ENCODE measurements around the gene IL1A.

Gene IL1A

GRCh38 chr2:112751451-112752197 is 32.7 kb downstream of the IL1A start:
- H3K27me3 ChIP-seq (ENCODE audit: insufficient read depth, low read depth, severe bottlenecking) = no peaks in the 10 kb centered on the region
- TF ChIP-seq, protein P1, sequence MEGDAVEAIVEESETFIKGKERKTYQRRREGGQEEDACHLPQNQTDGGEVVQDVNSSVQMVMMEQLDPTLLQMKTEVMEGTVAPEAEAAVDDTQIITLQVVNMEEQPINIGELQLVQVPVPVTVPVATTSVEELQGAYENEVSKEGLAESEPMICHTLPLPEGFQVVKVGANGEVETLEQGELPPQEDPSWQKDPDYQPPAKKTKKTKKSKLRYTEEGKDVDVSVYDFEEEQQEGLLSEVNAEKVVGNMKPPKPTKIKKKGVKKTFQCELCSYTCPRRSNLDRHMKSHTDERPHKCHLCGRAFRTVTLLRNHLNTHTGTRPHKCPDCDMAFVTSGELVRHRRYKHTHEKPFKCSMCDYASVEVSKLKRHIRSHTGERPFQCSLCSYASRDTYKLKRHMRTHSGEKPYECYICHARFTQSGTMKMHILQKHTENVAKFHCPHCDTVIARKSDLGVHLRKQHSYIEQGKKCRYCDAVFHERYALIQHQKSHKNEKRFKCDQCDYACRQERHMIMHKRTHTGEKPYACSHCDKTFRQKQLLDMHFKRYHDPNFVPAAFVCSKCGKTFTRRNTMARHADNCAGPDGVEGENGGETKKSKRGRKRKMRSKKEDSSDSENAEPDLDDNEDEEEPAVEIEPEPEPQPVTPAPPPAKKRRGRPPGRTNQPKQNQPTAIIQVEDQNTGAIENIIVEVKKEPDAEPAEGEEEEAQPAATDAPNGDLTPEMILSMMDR (IDR thresholded peaks at IDR 0.05; ENCODE audit: low read depth, low read length) = no peak
- no peak for DNase-seq
- H3K36me3 ChIP-seq = peaks cover 83% of the 10 kb centered on the region
- no peak overlapping the region for H3K4me3 ChIP-seq (ENCODE audit: low read depth, low read length)
- H3K27ac ChIP-seq = no peak overlapping the region
- no peaks in the 10 kb centered on the region for H3K9me3 ChIP-seq (ENCODE audit: severe bottlenecking)

- no peak overlapping the region for H3K4me3 ChIP-seq (ENCODE audit: low read depth, low read length)
- no peak overlapping the region for H3K27ac ChIP-seq
- H3K9me3 ChIP-seq (ENCODE audit: severe bottlenecking) = no peaks in the 10 kb centered on the region
- TF ChIP-seq, protein P1 (IDR thresholded peaks at IDR 0.05; ENCODE audit: low read depth, low read length) = no peak
- H3K27me3 ChIP-seq (ENCODE audit: insufficient read depth, low read depth, severe bottlenecking) = no peaks in the 10 kb centered on the region
- no peak for DNase-seq
- H3K36me3 ChIP-seq = peaks cover 81% of the 10 kb centered on the region
Measured at GRCh38 chr2:112750560-112750843, 33.8 kb downstream of the IL1A start.

GRCh38 chr2:112749755-112750559 is 34.3 kb downstream of the IL1A start:
- Histone ChIP-seq H3K9me3 (ENCODE audit: severe bottlenecking) (no peaks in the 10 kb centered on the region), H3K36me3 (peaks cover 81% of the 10 kb centered on the region), H3K27ac (no peak overlapping the region), H3K27me3 (ENCODE audit: insufficient read depth, low read depth, severe bottlenecking) (no peaks in the 10 kb centered on the region), H3K4me3 (ENCODE audit: low read depth, low read length) (no peak overlapping the region)
- TF ChIP-seq, protein P1 (IDR thresholded peaks at IDR 0.05; ENCODE audit: low read depth, low read length) = peak; percentile 94
- DNase-seq = peak; percentile 79

DNA sequence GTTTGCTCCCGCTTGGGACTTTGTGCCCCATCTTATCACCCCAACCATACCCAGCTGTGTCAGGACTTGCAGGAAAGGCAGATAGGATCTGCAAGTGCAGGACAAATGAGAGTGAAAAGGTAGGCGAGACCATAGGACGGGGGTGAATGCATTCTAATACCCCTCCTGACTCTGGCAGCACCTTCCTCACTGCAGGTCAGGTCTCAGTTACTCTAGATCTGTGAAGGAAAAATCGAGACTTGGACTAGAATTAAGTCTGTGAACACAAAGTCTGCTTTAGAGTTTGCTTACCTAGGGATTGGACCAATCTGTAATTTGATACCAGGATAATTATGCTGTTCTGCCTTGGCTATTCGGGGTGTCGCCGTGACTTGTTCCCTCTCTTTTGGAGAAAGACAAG is 43.8 kb downstream of the IL1A start:
- H3K36me3 ChIP-seq = peaks cover 80% of the 10 kb centered on the region
- no peak for DNase-seq
- no peaks in the 10 kb centered on the region for H3K27me3 ChIP-seq (ENCODE audit: insufficient read depth, low read depth, severe bottlenecking)
- H3K27ac ChIP-seq = peak overlapping the region; percentile 25
- TF ChIP-seq, protein P1 (IDR thresholded peaks at IDR 0.05; ENCODE audit: low read depth, low read length) = no peak
- H3K9me3 ChIP-seq (ENCODE audit: severe bottlenecking) = no peaks in the 10 kb centered on the region
- H3K4me3 ChIP-seq (ENCODE audit: low read depth, low read length) = no peak overlapping the region

DNA sequence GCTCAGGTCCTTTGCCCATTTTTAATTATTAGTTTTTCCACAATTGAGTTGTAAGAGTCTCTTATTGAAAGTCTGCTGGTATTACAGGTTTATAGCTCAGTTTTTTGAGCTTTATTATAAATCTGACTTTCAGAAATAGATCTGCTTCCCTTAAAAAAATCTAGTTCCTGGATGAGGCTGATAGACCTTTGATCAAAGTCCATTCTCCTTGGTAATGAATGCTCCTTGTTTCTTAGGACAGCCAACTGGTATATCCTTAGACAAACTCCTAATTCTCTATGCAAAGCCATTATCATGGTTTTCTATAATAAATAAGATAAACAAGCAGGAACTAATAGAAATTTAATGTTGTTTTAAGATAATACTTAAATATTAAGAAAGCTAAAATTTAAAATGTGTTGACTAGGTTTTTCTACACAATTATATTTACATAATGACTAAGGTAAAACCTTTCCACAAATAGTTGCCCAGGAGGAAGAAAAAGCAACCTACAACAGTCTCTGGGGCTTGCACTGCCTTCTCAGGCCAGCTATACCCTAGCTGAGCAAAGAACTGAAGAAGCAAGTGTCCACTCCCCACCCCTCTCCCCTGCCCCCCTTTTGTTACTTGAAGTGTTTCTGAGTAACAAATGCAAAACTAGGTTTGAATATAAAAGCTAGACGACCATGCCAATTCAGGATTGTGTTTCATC is 46.6 kb downstream of the IL1A start:
- Histone ChIP-seq H3K27ac (no peak overlapping the region), H3K27me3 (ENCODE audit: insufficient read depth, low read depth, severe bottlenecking) (no peaks in the 10 kb centered on the region), H3K36me3 (peaks cover 53% of the 10 kb centered on the region), H3K9me3 (ENCODE audit: severe bottlenecking) (no peaks in the 10 kb centered on the region), H3K4me3 (ENCODE audit: low read depth, low read length) (no peak overlapping the region)
- DNase-seq = no peak
- TF ChIP-seq, protein P1 (IDR thresholded peaks at IDR 0.05; ENCODE audit: low read depth, low read length) = no peak

Data from WERI-Rb-1 (cell line).